Left ventricle myocardium inferior (tissue), 1 donor: ENCODE results near the gene ENOX2. TPM values are rescaled to one million over a fixed set of nuclear protein-coding genes. Genes with fewer than 3 reads are reported as not detected.

Experiments used
- DNase-seq: peaks from one replicate; pipeline ENCODE4 v3.0.0-alpha.2; 2020
- H3K27ac ChIP-seq: fragments of 200-600 bp; replicated peaks from 2 replicates; pipeline ENCODE4 v1.8.0; 2021
- H3K27me3 ChIP-seq: fragments of 200-600 bp; 2 replicates; pipeline ENCODE4 v1.8.0; 2021; ENCODE audit warnings: low read depth
- H3K36me3 ChIP-seq: fragments of 200-600 bp; 2 replicates; pipeline ENCODE4 v1.8.0; 2021
- H3K4me1 ChIP-seq: fragments of 200-600 bp; 2 replicates; pipeline ENCODE4 v1.8.0; 2021
- H3K4me3 ChIP-seq: fragments of 200-600 bp; 2 replicates; pipeline ENCODE4 v1.8.0; 2021; ENCODE audit warnings: mild to moderate bottlenecking, moderate library complexity
- H3K9me3 ChIP-seq: fragments of 200-600 bp; replicated peaks from 2 replicates; pipeline ENCODE4 v1.8.0; 2021
- CTCF ChIP-seq: fragments of 200-600 bp; IDR thresholded peaks from 2 replicates; pipeline ENCODE4 v1.8.0; 2021; ENCODE audit warnings: antibody characterized with exemption, mild to moderate bottlenecking, borderline replicate concordance
- intact Hi-C: fragments of 100-400 bp; cut with micrococcal nuclease; formaldehyde crosslinking; loops from one replicate; pipeline ENCODE4 v1.11.0; 2022
- total RNA-seq: library from RNA; stranded (reverse); fragmentation: NEBNext Ultra II Directional; extraction: Animal tissue kit (Norgen Biotek cat#: 25700); gene quantifications from one replicate; pipeline ENCODE4 v1.2.1, GENCODE V29; 2021
- donor health status: DM: no; HTN: yes; CAD: no; lungs with severe emphysema.

The ENOX2 gene
- total RNA-seq, 1 donor from 2014 or later: 14.1 TPM

GRCh38 chrX:130885996-130886395 lies 17.0 kb downstream of the ENOX2 start:
- Histone ChIP-seq H3K27me3 (no peaks in the 10 kb centered on the region), H3K4me3 (no peak overlapping the region), H3K36me3 (no peaks in the 10 kb centered on the region), H3K9me3 (no peaks in the 10 kb centered on the region), H3K27ac (no peak overlapping the region), H3K4me1 (no peaks in the 10 kb centered on the region)
- intact Hi-C loops: no loop called here
- no peak for DNase-seq
- no peak for TF ChIP-seq CTCF

GRCh38 chrX:130885508-130885907 lies 17.5 kb downstream of the ENOX2 start:
- intact Hi-C loops: no loop called here
- Histone ChIP-seq H3K36me3 (no peaks in the 10 kb centered on the region), H3K9me3 (no peaks in the 10 kb centered on the region), H3K4me3 (no peak overlapping the region), H3K4me1 (no peaks in the 10 kb centered on the region), H3K27me3 (no peaks in the 10 kb centered on the region), H3K27ac (no peak overlapping the region)
- no peak for DNase-seq
- no peak for TF ChIP-seq CTCF

- intact Hi-C loops: no loop called here
- TF ChIP-seq CTCF: no peak
- Histone ChIP-seq H3K27ac (no peak overlapping the region), H3K4me1 (no peaks in the 10 kb centered on the region), H3K9me3 (no peaks in the 10 kb centered on the region), H3K27me3 (no peaks in the 10 kb centered on the region), H3K36me3 (no peaks in the 10 kb centered on the region), H3K4me3 (no peak overlapping the region)
- no peak for DNase-seq
Measured at GRCh38 chrX:130884627-130885026, 18.4 kb downstream of the ENOX2 start.

GRCh38 chrX:130879869-130880268 lies 23.1 kb downstream of the ENOX2 start:
- H3K27ac ChIP-seq: no peak overlapping the region
- H3K36me3 ChIP-seq: no peaks in the 10 kb centered on the region
- H3K4me3 ChIP-seq: no peak overlapping the region
- intact Hi-C loops: no loop called here
- no peak for DNase-seq
- no peaks in the 10 kb centered on the region for H3K9me3 ChIP-seq
- H3K27me3 ChIP-seq: no peaks in the 10 kb centered on the region
- H3K4me1 ChIP-seq: peaks cover 25% of the 10 kb centered on the region
- TF ChIP-seq CTCF: no peak

- no peaks in the 10 kb centered on the region for H3K9me3 ChIP-seq
- DNase-seq: no peak
- H3K27me3 ChIP-seq: no peaks in the 10 kb centered on the region
- H3K36me3 ChIP-seq: no peaks in the 10 kb centered on the region
- intact Hi-C loops: no loop called here
- no peak for TF ChIP-seq CTCF
- no peak overlapping the region for H3K4me3 ChIP-seq
- H3K4me1 ChIP-seq: peaks cover 25% of the 10 kb centered on the region
- peak overlapping the region; percentile 51 for H3K27ac ChIP-seq
Measured at GRCh38 chrX:130878350-130879341, 24.4 kb downstream of the ENOX2 start.
